GM19372 (cell line): Measurements from ENCODE around the gene JPT1.

ENCODE experiments used
- ATAC-seq: cut with Tn5 transposase; IDR thresholded peaks from one replicate; pipeline ENCODE4 v1.9.1; 2021; ENCODE audit warnings: mild to moderate bottlenecking, low read depth, moderate library complexity; ENCODE audit not compliant: unreplicated experiment

JPT1 gene

GRCh38 chr17:75087558-75088453 is 66.5 kb downstream of the JPT1 start, which contains the start of gene SLC16A5:
Gene SLC16A5 (plus strand): TSS chr17:75087954. CDS start chr17:75093637, 5,683 bp downstream.
- no peak for ATAC-seq

GRCh38 chr17:75087182-75087557 is 67.1 kb downstream of the JPT1 start:
- ATAC-seq: no peak

- no peak for ATAC-seq
Measured at GRCh38 chr17:75086496-75087181, 67.7 kb downstream of the JPT1 start.
